Measurements from ENCODE around the gene SHISAL1.

GRCh38 chr22:44225812-44226211, 86.9 kb downstream of the SHISAL1 start:
- no peak for TF ChIP-seq POLR2A (IDR thresholded peaks at IDR 0.05; ENCODE audit: low read depth)
- TF ChIP-seq CTCF (IDR thresholded peaks at IDR 0.05), result no peak
- TF ChIP-seq EP300 (IDR thresholded peaks at IDR 0.05), result no peak
- no peak for TF ChIP-seq POLR2AphosphoS5 (IDR thresholded peaks at IDR 0.05)
